Measurements from ENCODE around the gene SPDYC.

Gene SPDYC

DNA sequence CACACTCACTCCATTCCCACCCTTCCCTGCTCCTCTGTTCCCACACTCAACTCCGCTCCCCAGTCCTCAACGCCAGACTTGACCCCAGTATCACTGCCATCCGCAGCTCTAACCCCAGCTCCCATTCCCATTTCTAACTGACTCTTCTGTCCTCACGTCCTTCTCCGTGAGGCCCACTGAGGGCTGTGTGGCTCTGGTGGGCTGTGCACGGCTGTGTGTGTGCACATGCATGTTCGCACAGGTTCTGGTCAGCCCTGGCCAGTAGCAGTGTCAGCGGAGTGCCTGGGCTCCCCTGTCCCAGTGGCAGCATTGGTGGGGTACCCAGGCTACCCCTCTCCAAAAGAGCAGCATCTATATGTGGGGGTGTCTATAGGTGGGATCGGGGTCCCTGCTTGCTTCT lies 16.7 kb downstream of the SPDYC start (continued):
- TF ChIP-seq ISL1 (CRISPR knock-in tag; IDR thresholded peaks at IDR 0.05) (no peak), ZNF565 (CRISPR knock-in tag; conservative IDR thresholded peaks at IDR 0.05; ENCODE audit: low read depth) (no peak), CSDC2 (CRISPR knock-in tag; IDR thresholded peaks at IDR 0.05) (no peak), GLIS3 (CRISPR knock-in tag; IDR thresholded peaks at IDR 0.05) (no peak)

DNA sequence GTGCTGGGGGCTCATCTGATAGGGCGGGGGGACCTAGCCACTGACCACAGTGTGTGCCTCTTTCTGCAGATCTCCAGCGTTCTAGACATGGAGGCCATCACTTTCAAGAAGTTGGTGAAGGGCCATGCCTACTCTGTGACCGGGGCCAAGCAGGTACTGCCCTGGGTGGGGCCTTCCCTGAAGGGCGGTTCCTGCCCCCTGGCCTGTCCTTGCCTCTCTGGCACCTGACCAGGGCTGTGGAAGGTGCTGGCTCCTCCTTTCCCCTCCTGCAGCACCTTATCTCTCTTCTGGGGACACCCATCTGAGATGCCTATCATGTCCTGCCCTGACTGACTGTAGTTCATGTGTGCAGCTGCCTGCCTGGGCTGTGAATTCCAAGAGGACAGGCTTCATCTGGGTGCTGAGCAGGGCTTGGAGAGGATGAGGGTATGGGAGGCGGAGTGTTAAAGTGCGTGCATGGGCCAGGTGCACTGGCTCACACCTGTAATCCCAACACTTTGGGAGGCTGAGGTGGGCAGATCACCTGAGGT lies 17.2 kb downstream of the SPDYC start:
- TF ChIP-seq CSDC2 (CRISPR knock-in tag; IDR thresholded peaks at IDR 0.05) (no peak), ISL1 (CRISPR knock-in tag; IDR thresholded peaks at IDR 0.05) (no peak), GLIS3 (CRISPR knock-in tag; IDR thresholded peaks at IDR 0.05) (no peak), BACH2 (CRISPR knock-in tag; IDR thresholded peaks at IDR 0.05; ENCODE audit: borderline replicate concordance) (no peak), ZFP3 (CRISPR knock-in tag; IDR thresholded peaks at IDR 0.05) (no peak), OSR1 (CRISPR knock-in tag; IDR thresholded peaks at IDR 0.05) (no peak), RARB (CRISPR knock-in tag; IDR thresholded peaks at IDR 0.05) (no peak), ZFP30 (CRISPR knock-in tag; IDR thresholded peaks at IDR 0.05) (no peak)
- TF ChIP-seq, protein P1, sequence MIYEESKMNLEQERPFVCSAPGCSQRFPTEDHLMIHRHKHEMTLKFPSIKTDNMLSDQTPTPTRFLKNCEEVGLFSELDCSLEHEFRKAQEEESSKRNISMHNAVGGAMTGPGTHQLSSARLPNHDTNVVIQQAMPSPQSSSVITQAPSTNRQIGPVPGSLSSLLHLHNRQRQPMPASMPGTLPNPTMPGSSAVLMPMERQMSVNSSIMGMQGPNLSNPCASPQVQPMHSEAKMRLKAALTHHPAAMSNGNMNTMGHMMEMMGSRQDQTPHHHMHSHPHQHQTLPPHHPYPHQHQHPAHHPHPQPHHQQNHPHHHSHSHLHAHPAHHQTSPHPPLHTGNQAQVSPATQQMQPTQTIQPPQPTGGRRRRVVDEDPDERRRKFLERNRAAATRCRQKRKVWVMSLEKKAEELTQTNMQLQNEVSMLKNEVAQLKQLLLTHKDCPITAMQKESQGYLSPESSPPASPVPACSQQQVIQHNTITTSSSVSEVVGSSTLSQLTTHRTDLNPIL (CRISPR knock-in tag; IDR thresholded peaks at IDR 0.05; ENCODE audit: low read depth): no peak
- no peak for ATAC-seq

DNA sequence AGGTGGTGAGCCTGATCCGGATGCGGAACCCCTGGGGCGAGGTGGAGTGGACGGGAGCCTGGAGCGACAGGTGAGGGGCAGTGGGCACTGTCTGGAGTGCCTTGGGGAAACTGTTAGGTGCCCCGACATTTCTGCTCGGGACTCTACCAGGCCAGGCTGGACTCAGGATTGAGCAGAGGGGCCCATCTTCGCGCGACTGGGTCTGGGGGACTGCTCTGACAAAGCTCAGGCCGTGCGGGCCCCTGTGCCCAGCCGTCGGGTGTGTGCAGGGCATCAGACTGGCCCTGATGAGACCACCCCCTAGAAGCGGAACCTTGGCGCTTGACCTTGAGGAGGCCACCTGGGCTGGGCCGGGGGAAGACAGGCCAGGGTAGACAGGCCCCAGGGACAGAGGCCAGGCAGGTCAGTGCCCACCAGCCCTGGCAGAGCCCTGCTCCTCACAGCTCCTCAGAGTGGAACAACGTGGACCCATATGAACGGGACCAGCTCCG lies 18.0 kb downstream of the SPDYC start:
- TF ChIP-seq TCF4 (CRISPR knock-in tag; IDR thresholded peaks at IDR 0.05; ENCODE audit: borderline replicate concordance): no peak
- TF ChIP-seq ZC3H10 (CRISPR knock-in tag; IDR thresholded peaks at IDR 0.05): no peak
- no peak for TF ChIP-seq GLIS3 (CRISPR knock-in tag; IDR thresholded peaks at IDR 0.05)
- TF ChIP-seq OSR1 (CRISPR knock-in tag; IDR thresholded peaks at IDR 0.05): no peak
- TF ChIP-seq ARNTL (CRISPR knock-in tag; IDR thresholded peaks at IDR 0.05; ENCODE audit: borderline replicate concordance, low read depth): no peak
- TF ChIP-seq, protein P2, sequence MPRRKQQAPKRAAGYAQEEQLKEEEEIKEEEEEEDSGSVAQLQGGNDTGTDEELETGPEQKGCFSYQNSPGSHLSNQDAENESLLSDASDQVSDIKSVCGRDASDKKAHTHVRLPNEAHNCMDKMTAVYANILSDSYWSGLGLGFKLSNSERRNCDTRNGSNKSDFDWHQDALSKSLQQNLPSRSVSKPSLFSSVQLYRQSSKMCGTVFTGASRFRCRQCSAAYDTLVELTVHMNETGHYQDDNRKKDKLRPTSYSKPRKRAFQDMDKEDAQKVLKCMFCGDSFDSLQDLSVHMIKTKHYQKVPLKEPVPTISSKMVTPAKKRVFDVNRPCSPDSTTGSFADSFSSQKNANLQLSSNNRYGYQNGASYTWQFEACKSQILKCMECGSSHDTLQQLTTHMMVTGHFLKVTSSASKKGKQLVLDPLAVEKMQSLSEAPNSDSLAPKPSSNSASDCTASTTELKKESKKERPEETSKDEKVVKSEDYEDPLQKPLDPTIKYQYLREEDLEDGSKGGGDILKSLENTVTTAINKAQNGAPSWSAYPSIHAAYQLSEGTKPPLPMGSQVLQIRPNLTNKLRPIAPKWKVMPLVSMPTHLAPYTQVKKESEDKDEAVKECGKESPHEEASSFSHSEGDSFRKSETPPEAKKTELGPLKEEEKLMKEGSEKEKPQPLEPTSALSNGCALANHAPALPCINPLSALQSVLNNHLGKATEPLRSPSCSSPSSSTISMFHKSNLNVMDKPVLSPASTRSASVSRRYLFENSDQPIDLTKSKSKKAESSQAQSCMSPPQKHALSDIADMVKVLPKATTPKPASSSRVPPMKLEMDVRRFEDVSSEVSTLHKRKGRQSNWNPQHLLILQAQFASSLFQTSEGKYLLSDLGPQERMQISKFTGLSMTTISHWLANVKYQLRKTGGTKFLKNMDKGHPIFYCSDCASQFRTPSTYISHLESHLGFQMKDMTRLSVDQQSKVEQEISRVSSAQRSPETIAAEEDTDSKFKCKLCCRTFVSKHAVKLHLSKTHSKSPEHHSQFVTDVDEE (CRISPR knock-in tag; IDR thresholded peaks at IDR 0.05): no peak
- TF ChIP-seq, protein P3, sequence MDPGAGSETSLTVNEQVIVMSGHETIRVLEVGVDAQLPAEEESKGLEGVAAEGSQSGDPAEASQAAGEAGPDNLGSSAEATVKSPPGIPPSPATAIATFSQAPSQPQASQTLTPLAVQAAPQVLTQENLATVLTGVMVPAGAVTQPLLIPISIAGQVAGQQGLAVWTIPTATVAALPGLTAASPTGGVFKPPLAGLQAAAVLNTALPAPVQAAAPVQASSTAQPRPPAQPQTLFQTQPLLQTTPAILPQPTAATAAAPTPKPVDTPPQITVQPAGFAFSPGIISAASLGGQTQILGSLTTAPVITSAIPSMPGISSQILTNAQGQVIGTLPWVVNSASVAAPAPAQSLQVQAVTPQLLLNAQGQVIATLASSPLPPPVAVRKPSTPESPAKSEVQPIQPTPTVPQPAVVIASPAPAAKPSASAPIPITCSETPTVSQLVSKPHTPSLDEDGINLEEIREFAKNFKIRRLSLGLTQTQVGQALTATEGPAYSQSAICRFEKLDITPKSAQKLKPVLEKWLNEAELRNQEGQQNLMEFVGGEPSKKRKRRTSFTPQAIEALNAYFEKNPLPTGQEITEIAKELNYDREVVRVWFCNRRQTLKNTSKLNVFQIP (CRISPR knock-in tag; IDR thresholded peaks at IDR 0.05; ENCODE audit: borderline replicate concordance, low read depth): no peak
- no peak for TF ChIP-seq SNAI2 (CRISPR knock-in tag; IDR thresholded peaks at IDR 0.05)
- TF ChIP-seq BACH2 (CRISPR knock-in tag; IDR thresholded peaks at IDR 0.05; ENCODE audit: borderline replicate concordance): no peak
- TF ChIP-seq ZFP3 (CRISPR knock-in tag; IDR thresholded peaks at IDR 0.05): no peak
- no peak for ATAC-seq

DNA sequence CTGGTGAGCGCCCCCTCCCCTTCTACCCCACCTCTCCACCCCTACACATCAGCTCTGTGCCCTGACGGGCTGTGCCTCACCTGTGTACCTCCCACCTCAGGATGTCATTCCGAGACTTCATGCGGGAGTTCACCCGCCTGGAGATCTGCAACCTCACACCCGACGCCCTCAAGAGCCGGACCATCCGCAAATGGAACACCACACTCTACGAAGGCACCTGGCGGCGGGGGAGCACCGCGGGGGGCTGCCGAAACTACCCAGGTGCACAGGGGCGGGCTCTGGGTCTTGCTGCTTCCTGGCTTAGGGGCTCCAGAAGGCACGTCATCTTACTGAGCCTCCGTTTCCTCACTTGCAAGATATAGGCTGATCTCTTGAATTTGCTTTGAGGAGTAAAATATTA lies 18.5 kb downstream of the SPDYC start:
- no peak for TF ChIP-seq ZFP3 (CRISPR knock-in tag; IDR thresholded peaks at IDR 0.05)
- TF ChIP-seq ZNF565 (CRISPR knock-in tag; conservative IDR thresholded peaks at IDR 0.05; ENCODE audit: low read depth): no peak
- no peak for TF ChIP-seq CSDC2 (CRISPR knock-in tag; IDR thresholded peaks at IDR 0.05)
- TF ChIP-seq TOX (CRISPR knock-in tag; IDR thresholded peaks at IDR 0.05; ENCODE audit: borderline replicate concordance): no peak
- TF ChIP-seq, protein P1 (CRISPR knock-in tag; IDR thresholded peaks at IDR 0.05; ENCODE audit: low read depth): no peak
- no peak for TF ChIP-seq ISL1 (CRISPR knock-in tag; IDR thresholded peaks at IDR 0.05)
- TF ChIP-seq ZFP30 (CRISPR knock-in tag; IDR thresholded peaks at IDR 0.05): no peak
- no peak for TF ChIP-seq ZC3H10 (CRISPR knock-in tag; IDR thresholded peaks at IDR 0.05)
- TF ChIP-seq PPARA (CRISPR knock-in tag; IDR thresholded peaks at IDR 0.05; ENCODE audit: borderline replicate concordance): no peak
- no peak for TF ChIP-seq BACH2 (CRISPR knock-in tag; IDR thresholded peaks at IDR 0.05; ENCODE audit: borderline replicate concordance)
- TF ChIP-seq, protein P4, sequence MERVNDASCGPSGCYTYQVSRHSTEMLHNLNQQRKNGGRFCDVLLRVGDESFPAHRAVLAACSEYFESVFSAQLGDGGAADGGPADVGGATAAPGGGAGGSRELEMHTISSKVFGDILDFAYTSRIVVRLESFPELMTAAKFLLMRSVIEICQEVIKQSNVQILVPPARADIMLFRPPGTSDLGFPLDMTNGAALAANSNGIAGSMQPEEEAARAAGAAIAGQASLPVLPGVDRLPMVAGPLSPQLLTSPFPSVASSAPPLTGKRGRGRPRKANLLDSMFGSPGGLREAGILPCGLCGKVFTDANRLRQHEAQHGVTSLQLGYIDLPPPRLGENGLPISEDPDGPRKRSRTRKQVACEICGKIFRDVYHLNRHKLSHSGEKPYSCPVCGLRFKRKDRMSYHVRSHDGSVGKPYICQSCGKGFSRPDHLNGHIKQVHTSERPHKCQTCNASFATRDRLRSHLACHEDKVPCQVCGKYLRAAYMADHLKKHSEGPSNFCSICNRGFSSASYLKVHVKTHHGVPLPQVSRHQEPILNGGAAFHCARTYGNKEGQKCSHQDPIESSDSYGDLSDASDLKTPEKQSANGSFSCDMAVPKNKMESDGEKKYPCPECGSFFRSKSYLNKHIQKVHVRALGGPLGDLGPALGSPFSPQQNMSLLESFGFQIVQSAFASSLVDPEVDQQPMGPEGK (CRISPR knock-in tag; IDR thresholded peaks at IDR 0.05; ENCODE audit: borderline replicate concordance): no peak
- TF ChIP-seq, protein P2 (CRISPR knock-in tag; IDR thresholded peaks at IDR 0.05): no peak
- no peak for TF ChIP-seq SNAI2 (CRISPR knock-in tag; IDR thresholded peaks at IDR 0.05)
- no peak for ATAC-seq
